Muscle of arm (tissue), 12 donors: ENCODE measurements around the gene TOP2A. TPM values are rescaled to one million over a fixed set of nuclear protein-coding genes. Genes with fewer than 3 reads are reported as not detected.
A peak's percentile ranks its signal among the peaks of the same experiment; 100 is the strongest.

ENCODE experiments used
- DNase-seq: peaks from one replicate; pipeline ENCODE4 v3.0.0-alpha.2; 2013
- polyA plus RNA-seq, 12 donors: library from polyadenylated mRNA; unstranded; fragments of 120-200 nt; gene quantifications; one replicate each; pipeline ENCODE4 v1.2.1, GENCODE V29; 2013; ENCODE audit not compliant: insufficient read length in 12 of 12

The TOP2A gene
- polyA plus RNA-seq, 12 donors, result 42.0 to 251 (median 81.6) TPM

GRCh38 chr17:40348562-40349476 lies 68.9 kb downstream of the TOP2A start:
- no peak for DNase-seq

- no peak for DNase-seq
These were observed 69.6 kb downstream of the TOP2A start for GRCh38 chr17:40348136-40348504.

GRCh38 chr17:40347319-40348135 lies 70.2 kb downstream of the TOP2A start:
- no peak for DNase-seq

- DNase-seq, result no peak
These were observed 70.9 kb downstream of the TOP2A start for GRCh38 chr17:40346765-40347158.

GRCh38 chr17:40345994-40346764 lies 71.5 kb downstream of the TOP2A start:
- no peak for DNase-seq

- peak; percentile 79 for DNase-seq
These were observed 72.3 kb downstream of the TOP2A start for GRCh38 chr17:40345161-40345993.

GRCh38 chr17:40344421-40345160 lies 73.1 kb downstream of the TOP2A start:
- no peak for DNase-seq

- DNase-seq, result no peak
These were observed 74.2 kb downstream of the TOP2A start for GRCh38 chr17:40343219-40344119.

GRCh38 chr17:40342504-40343218 lies 75.0 kb downstream of the TOP2A start:
- no peak for DNase-seq

- peak; percentile 86 for DNase-seq
These were observed 75.7 kb downstream of the TOP2A start for GRCh38 chr17:40341808-40342503.

GRCh38 chr17:40340880-40341807 lies 76.6 kb downstream of the TOP2A start:
- peak; percentile 79 for DNase-seq

- DNase-seq, result no peak
These were observed 77.4 kb downstream of the TOP2A start for GRCh38 chr17:40340327-40340726.

- no peak for DNase-seq
These were observed 78.6 kb downstream of the TOP2A start for GRCh38 chr17:40338941-40339649.
